ENCODE results near the gene PLCG1.

DNA sequence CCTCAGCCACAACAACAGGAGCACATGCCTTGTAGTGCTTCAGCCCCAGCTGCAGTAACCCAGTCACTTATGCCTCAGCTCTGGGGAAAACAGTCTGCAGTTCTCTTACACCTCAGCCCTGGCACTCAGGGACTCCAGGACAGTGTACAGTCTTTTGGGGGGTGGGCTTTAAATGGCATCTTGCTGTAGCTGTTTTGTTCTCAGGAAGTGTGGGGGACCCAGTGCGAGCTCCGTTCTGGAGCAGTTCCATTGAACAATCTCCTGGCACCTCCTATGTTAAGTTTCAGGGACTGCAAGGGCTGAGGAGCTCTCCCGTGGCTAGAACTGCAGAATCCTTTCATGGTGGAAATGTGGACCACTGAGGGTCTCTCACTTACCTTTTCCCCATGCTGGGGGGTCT is 55.2 kb downstream of the PLCG1 start:
- TF ChIP-seq, protein P1, sequence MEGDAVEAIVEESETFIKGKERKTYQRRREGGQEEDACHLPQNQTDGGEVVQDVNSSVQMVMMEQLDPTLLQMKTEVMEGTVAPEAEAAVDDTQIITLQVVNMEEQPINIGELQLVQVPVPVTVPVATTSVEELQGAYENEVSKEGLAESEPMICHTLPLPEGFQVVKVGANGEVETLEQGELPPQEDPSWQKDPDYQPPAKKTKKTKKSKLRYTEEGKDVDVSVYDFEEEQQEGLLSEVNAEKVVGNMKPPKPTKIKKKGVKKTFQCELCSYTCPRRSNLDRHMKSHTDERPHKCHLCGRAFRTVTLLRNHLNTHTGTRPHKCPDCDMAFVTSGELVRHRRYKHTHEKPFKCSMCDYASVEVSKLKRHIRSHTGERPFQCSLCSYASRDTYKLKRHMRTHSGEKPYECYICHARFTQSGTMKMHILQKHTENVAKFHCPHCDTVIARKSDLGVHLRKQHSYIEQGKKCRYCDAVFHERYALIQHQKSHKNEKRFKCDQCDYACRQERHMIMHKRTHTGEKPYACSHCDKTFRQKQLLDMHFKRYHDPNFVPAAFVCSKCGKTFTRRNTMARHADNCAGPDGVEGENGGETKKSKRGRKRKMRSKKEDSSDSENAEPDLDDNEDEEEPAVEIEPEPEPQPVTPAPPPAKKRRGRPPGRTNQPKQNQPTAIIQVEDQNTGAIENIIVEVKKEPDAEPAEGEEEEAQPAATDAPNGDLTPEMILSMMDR (IDR thresholded peaks at IDR 0.05) = no peak
- no peak for TF ChIP-seq POLR2A (IDR thresholded peaks at IDR 0.05)
